HepG2 (cell line): ENCODE data around the gene DNAAF3. TPM values are rescaled to one million over a fixed set of nuclear protein-coding genes. Genes with fewer than 3 reads are reported as not detected.

Source experiments
- CENPT ChIP-seq: sonication (generic); formaldehyde crosslinking; IDR thresholded peaks from 2 replicates; pipeline ENCODE4 v1.8.0; 2022; ENCODE audit warnings: low read depth, mild to moderate bottlenecking, moderate library complexity, missing genetic modification reagents
- HDAC1 ChIP-seq: sonication (generic); formaldehyde crosslinking; IDR thresholded peaks from 2 replicates; pipeline ENCODE4 v1.5.1; 2020; ENCODE audit warnings: mild to moderate bottlenecking, missing genetic modification reagents
- MAF1 ChIP-seq: sonication (generic); formaldehyde crosslinking; IDR thresholded peaks from 2 replicates; pipeline ENCODE4 v1.5.0; 2020; ENCODE audit warnings: missing genetic modification reagents, borderline replicate concordance
- PRMT3 ChIP-seq: sonication (generic); formaldehyde crosslinking; IDR thresholded peaks from 2 replicates; pipeline ENCODE4 v1.8.1; 2022; ENCODE audit warnings: low read depth, mild to moderate bottlenecking, moderate library complexity, missing genetic modification reagents, borderline replicate concordance
- RBAK ChIP-seq: sonication (generic); formaldehyde crosslinking; IDR thresholded peaks from 2 replicates; pipeline ENCODE4 v1.5.1; 2020; ENCODE audit warnings: mild to moderate bottlenecking, missing genetic modification reagents
- RBFOX2 ChIP-seq: fragments of 200-400 bp; formaldehyde crosslinking; IDR thresholded peaks from 2 replicates; pipeline ENCODE4 v1.6.1; 2017; ENCODE audit warnings: low read depth, mild to moderate bottlenecking, low read length
- SIN3A ChIP-seq: IDR thresholded peaks from 2 replicates; pipeline ENCODE4 v1.6.1; 2011; ENCODE audit warnings: low read depth, mild to moderate bottlenecking, control low read depth, low read length, borderline replicate concordance
- ZNF10 ChIP-seq: sonication (generic); formaldehyde crosslinking; IDR thresholded peaks from 2 replicates; pipeline ENCODE4 v1.4.0; 2020; ENCODE audit warnings: mild to moderate bottlenecking, low read depth, missing genetic modification reagents, borderline replicate concordance
- polyA plus RNA-seq, 8 experiments: library from polyadenylated mRNA; depleted of rRNA in 3 of 8; stranded (reverse) in 7 of 8; unstranded in 1 of 8; fragments of >200 nt; fragmentation: Illumina TruSeq in 4 of 8; extraction: Trizol in 4 of 8; gene quantifications; 2 replicates each; pipeline versions ENCODE4 v1.2.1 to v1.2.3, GENCODE V29; 2011 to 2016; ENCODE audit warnings: low read depth in 4 of 8, missing spikeins in 1 of 8, mixed read lengths in 1 of 8; ENCODE audit not compliant: insufficient read depth in 1 of 8
- total RNA-seq, 5 experiments: library from RNA; depleted of rRNA; stranded (reverse); fragments of >200 nt; fragmentation: Illumina TruSeq; extraction: Trizol; gene quantifications; 2 replicates each; pipeline ENCODE4 v1.2.3, GENCODE V29; 2016; ENCODE audit warnings: low read depth in 1 of 5
- TF ChIP-seq, protein P1 (sequence below): sonication (generic); formaldehyde crosslinking; conservative IDR thresholded peaks from 2 replicates; pipeline ENCODE4 v1.5.0; 2020; ENCODE audit warnings: missing genetic modification reagents
- TF ChIP-seq, protein P2 (sequence below), 2 experiments: IDR thresholded peaks; 2 replicates each; pipeline ENCODE4 v1.6.1; 2011 to 2012; ENCODE audit warnings: low read length in 2 of 2, borderline replicate concordance in 1 of 2, low read depth in 1 of 2, mild to moderate bottlenecking in 1 of 2, moderate library complexity in 1 of 2
- TF ChIP-seq, protein P3 (sequence below): sonication (generic); formaldehyde crosslinking; IDR thresholded peaks from 2 replicates; pipeline ENCODE4 v1.4.0; 2020; ENCODE audit warnings: missing genetic modification reagents
- TF ChIP-seq, protein P4 (sequence below): sonication (generic); formaldehyde crosslinking; IDR thresholded peaks from 2 replicates; pipeline ENCODE4 v1.4.0; 2020; ENCODE audit warnings: missing genetic modification reagents
- TF ChIP-seq, protein P5 (sequence below): sonication (generic); formaldehyde crosslinking; IDR thresholded peaks from 2 replicates; pipeline ENCODE4 v1.5.0; 2020; ENCODE audit warnings: mild to moderate bottlenecking, missing genetic modification reagents

DNAAF3 gene
- total and polyA plus RNA-seq, 2 of the 13 experiments (the other 11 are each of a cell fraction or from before 2014, with no cell fraction given), result 0.30 to 0.40 TPM

DNA sequence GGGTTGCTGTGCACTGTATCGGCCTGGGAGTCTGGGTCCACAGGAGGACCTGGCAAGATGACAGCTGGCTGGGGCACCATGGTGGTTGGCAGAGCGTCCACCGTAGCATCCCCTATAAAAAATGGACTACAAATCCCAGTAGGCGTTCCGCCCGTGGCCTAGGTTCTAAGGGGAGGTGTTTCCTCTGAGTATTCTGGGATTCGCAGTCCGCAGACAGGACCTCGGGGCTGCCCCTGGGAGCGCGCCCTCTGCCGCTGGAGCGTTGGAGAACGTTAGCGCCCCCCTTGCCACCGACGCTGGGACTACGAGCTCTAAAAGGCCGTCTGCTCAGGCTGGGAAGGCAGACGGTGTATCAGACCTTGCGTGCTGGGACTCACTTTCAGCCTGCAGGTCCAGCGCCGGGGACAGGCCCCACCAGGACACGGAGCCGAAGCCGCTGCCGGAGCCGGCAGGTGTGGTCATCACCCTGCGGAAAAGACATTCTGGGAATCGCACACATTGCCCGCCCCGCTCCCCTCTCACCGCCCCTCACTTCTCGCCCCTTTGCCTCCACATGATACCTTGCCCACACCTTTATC is 372 bp downstream of the DNAAF3 start (continued):
- TF ChIP-seq, protein P1, sequence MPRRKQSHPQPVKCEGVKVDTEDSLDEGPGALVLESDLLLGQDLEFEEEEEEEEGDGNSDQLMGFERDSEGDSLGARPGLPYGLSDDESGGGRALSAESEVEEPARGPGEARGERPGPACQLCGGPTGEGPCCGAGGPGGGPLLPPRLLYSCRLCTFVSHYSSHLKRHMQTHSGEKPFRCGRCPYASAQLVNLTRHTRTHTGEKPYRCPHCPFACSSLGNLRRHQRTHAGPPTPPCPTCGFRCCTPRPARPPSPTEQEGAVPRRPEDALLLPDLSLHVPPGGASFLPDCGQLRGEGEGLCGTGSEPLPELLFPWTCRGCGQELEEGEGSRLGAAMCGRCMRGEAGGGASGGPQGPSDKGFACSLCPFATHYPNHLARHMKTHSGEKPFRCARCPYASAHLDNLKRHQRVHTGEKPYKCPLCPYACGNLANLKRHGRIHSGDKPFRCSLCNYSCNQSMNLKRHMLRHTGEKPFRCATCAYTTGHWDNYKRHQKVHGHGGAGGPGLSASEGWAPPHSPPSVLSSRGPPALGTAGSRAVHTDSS (CRISPR knock-in tag), result no peak; the same call in 1 of the 2 replicates
- TF ChIP-seq RBFOX2 (no peak), RBAK (CRISPR knock-in tag) (no peak), MAF1 (CRISPR knock-in tag) (no peak), PRMT3 (CRISPR knock-in tag) (no peak), HDAC1 (no peak), CENPT (CRISPR knock-in tag) (no peak), ZNF10 (CRISPR knock-in tag) (no peak), SIN3A (peak; percentile 32; the same call in 1 of the 2 replicates)
- TF ChIP-seq, protein P2, sequence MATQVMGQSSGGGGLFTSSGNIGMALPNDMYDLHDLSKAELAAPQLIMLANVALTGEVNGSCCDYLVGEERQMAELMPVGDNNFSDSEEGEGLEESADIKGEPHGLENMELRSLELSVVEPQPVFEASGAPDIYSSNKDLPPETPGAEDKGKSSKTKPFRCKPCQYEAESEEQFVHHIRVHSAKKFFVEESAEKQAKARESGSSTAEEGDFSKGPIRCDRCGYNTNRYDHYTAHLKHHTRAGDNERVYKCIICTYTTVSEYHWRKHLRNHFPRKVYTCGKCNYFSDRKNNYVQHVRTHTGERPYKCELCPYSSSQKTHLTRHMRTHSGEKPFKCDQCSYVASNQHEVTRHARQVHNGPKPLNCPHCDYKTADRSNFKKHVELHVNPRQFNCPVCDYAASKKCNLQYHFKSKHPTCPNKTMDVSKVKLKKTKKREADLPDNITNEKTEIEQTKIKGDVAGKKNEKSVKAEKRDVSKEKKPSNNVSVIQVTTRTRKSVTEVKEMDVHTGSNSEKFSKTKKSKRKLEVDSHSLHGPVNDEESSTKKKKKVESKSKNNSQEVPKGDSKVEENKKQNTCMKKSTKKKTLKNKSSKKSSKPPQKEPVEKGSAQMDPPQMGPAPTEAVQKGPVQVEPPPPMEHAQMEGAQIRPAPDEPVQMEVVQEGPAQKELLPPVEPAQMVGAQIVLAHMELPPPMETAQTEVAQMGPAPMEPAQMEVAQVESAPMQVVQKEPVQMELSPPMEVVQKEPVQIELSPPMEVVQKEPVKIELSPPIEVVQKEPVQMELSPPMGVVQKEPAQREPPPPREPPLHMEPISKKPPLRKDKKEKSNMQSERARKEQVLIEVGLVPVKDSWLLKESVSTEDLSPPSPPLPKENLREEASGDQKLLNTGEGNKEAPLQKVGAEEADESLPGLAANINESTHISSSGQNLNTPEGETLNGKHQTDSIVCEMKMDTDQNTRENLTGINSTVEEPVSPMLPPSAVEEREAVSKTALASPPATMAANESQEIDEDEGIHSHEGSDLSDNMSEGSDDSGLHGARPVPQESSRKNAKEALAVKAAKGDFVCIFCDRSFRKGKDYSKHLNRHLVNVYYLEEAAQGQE (IDR thresholded peaks at IDR 0.05; ENCODE audit: borderline replicate concordance in 1 of 2, low read depth in 1 of 2, low read length in 2 of 2), result no peak
- TF ChIP-seq, protein P3, sequence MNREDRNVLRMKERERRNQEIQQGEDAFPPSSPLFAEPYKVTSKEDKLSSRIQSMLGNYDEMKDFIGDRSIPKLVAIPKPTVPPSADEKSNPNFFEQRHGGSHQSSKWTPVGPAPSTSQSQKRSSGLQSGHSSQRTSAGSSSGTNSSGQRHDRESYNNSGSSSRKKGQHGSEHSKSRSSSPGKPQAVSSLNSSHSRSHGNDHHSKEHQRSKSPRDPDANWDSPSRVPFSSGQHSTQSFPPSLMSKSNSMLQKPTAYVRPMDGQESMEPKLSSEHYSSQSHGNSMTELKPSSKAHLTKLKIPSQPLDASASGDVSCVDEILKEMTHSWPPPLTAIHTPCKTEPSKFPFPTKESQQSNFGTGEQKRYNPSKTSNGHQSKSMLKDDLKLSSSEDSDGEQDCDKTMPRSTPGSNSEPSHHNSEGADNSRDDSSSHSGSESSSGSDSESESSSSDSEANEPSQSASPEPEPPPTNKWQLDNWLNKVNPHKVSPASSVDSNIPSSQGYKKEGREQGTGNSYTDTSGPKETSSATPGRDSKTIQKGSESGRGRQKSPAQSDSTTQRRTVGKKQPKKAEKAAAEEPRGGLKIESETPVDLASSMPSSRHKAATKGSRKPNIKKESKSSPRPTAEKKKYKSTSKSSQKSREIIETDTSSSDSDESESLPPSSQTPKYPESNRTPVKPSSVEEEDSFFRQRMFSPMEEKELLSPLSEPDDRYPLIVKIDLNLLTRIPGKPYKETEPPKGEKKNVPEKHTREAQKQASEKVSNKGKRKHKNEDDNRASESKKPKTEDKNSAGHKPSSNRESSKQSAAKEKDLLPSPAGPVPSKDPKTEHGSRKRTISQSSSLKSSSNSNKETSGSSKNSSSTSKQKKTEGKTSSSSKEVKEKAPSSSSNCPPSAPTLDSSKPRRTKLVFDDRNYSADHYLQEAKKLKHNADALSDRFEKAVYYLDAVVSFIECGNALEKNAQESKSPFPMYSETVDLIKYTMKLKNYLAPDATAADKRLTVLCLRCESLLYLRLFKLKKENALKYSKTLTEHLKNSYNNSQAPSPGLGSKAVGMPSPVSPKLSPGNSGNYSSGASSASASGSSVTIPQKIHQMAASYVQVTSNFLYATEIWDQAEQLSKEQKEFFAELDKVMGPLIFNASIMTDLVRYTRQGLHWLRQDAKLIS (CRISPR knock-in tag), result no peak
- TF ChIP-seq, protein P4, sequence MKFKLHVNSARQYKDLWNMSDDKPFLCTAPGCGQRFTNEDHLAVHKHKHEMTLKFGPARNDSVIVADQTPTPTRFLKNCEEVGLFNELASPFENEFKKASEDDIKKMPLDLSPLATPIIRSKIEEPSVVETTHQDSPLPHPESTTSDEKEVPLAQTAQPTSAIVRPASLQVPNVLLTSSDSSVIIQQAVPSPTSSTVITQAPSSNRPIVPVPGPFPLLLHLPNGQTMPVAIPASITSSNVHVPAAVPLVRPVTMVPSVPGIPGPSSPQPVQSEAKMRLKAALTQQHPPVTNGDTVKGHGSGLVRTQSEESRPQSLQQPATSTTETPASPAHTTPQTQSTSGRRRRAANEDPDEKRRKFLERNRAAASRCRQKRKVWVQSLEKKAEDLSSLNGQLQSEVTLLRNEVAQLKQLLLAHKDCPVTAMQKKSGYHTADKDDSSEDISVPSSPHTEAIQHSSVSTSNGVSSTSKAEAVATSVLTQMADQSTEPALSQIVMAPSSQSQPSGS (CRISPR knock-in tag), result peak; percentile 58; the same call in 1 of the 2 replicates
- TF ChIP-seq, protein P5, sequence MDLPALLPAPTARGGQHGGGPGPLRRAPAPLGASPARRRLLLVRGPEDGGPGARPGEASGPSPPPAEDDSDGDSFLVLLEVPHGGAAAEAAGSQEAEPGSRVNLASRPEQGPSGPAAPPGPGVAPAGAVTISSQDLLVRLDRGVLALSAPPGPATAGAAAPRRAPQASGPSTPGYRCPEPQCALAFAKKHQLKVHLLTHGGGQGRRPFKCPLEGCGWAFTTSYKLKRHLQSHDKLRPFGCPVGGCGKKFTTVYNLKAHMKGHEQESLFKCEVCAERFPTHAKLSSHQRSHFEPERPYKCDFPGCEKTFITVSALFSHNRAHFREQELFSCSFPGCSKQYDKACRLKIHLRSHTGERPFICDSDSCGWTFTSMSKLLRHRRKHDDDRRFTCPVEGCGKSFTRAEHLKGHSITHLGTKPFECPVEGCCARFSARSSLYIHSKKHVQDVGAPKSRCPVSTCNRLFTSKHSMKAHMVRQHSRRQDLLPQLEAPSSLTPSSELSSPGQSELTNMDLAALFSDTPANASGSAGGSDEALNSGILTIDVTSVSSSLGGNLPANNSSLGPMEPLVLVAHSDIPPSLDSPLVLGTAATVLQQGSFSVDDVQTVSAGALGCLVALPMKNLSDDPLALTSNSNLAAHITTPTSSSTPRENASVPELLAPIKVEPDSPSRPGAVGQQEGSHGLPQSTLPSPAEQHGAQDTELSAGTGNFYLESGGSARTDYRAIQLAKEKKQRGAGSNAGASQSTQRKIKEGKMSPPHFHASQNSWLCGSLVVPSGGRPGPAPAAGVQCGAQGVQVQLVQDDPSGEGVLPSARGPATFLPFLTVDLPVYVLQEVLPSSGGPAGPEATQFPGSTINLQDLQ (CRISPR knock-in tag), result no peak
